LNCaP clone FGC (cell line): ENCODE data around the gene ZP3.

Experiments
- DNase-seq: peaks from one replicate; pipeline ENCODE4 v3.0.0-alpha.2; 2011; ENCODE audit warnings: low read depth
- H3K4me3 ChIP-seq: 2 replicates; pipeline ENCODE4 v1.5.1; 2011; ENCODE audit warnings: mild to moderate bottlenecking, low read depth, low read length, control low read depth
- TF ChIP-seq, protein P1 (sequence below): IDR thresholded peaks from 2 replicates; pipeline ENCODE4 v1.5.1; 2012; ENCODE audit warnings: mild to moderate bottlenecking; ENCODE audit not compliant: control insufficient read depth, insufficient read depth; ENCODE audit errors: extremely low read depth

The ZP3 gene

DNA sequence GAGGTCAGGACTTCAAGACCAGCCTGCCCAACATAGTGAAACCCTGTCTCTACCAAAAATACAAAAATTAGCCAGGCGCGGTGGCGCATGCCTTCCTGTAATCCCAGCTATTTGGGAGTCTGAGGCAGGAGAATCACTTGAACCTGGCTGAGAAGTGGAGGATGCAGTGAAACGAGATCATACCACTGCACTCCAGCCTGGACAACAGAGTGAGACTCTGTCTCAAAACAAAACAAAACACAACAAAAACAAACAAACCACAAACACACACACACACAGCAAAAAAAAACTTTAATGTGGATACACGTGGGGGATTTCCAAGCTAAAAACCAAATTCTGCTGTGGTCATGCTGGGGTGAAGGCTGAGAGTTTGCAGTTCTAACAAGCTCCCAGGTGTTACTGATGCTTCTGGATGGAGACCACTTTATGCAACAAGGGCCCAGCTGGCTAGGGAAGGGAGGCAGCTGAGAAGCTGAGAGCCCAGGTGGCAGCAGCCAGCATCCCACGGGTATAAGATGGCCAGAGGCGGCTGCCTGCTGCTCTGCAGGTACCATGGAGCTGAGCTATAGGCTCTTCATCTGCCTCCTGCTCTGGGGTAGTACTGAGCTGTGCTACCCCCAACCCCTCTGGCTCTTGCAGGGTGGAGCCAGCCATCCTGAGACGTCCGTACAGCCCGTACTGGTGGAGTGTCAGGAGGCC is at the start of gene ZP3:
TSS of gene ZP3 (plus strand) at position 538 of the 699 bp plus-strand sequence. CDS start at position 553, 15 bp downstream.
- DNase-seq: no peak
- H3K4me3 ChIP-seq: no peak within 1 kb of the TSS
- TF ChIP-seq, protein P1, sequence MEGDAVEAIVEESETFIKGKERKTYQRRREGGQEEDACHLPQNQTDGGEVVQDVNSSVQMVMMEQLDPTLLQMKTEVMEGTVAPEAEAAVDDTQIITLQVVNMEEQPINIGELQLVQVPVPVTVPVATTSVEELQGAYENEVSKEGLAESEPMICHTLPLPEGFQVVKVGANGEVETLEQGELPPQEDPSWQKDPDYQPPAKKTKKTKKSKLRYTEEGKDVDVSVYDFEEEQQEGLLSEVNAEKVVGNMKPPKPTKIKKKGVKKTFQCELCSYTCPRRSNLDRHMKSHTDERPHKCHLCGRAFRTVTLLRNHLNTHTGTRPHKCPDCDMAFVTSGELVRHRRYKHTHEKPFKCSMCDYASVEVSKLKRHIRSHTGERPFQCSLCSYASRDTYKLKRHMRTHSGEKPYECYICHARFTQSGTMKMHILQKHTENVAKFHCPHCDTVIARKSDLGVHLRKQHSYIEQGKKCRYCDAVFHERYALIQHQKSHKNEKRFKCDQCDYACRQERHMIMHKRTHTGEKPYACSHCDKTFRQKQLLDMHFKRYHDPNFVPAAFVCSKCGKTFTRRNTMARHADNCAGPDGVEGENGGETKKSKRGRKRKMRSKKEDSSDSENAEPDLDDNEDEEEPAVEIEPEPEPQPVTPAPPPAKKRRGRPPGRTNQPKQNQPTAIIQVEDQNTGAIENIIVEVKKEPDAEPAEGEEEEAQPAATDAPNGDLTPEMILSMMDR: no peak

DNA sequence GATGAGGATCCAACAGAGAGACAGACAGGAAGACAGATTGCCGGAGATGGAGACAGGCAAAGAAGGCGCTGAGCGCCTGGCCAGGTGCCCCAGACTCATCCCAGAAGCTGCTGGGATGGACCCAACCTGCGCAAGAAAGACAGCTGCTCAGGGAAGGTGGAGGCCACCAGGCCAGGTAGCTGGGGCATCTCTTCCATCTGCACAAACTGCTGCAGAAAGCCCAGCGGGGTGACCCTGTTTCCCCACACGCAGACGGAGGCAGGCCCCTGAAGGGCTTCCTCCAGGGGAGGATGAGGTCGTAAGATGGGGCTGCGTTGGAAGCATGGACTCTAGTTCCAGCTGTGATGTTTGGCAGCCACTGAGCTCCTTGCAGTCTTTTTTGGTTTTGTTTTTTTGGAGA is 49.5 kb upstream of the ZP3 start:
- no peak for DNase-seq
- no peak overlapping the region for H3K4me3 ChIP-seq
- TF ChIP-seq, protein P1: no peak

DNA sequence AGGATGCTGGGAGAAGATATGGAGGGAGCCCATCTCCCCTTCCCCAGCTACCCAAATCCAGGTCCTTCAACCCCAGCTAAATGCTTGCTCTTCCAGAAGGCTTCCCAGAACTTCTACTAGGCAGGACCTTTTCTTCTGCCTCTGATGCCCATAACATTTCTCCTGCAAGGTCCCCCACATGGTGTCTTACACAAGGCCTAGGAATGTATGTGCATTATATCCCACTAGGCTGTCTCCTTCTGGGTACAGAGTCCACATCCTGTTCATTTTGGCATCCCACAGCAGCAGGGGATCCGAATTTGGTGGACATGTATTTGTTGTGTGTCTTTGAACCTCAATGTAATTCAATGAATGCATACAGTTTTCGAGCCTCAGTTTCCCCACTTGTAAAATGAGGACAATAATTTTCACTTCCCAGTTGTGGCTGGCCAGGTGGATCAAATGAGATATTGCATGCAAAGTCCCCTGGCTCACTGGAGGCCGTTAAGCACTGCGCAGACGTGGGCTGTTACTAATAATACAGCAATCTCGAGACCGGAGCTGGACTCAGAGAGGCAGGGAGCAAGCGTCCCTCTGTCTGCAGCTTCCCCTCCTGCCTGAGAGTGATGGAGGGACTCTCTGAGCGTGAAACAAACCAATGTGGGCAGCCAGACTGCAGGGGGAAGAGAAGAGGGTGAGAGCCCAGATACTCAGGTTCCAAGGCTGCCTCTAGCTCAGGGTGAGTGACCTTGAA is 47.4 kb upstream of the ZP3 start:
- TF ChIP-seq, protein P1: no peak
- no peak overlapping the region for H3K4me3 ChIP-seq
- no peak for DNase-seq

DNA sequence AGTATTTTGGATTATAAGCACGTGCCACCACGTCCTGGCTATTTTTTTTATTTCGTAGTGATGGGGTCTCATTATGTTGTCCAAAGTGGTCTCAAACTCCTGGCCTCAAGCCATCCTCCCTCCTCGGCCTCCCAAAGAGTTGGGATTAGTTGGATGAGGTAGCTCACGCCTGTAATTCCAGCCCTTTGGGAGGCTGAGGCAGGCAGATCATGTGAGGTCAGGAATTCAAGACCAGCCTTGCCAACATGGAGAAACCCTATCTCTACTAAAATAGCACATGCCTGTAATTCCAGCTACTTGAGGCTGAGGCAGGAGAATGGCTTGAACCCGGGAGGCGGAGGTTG is 44.2 kb upstream of the ZP3 start:
- peak overlapping the region; percentile 41 for H3K4me3 ChIP-seq
- TF ChIP-seq, protein P1: no peak
- DNase-seq: no peak

DNA sequence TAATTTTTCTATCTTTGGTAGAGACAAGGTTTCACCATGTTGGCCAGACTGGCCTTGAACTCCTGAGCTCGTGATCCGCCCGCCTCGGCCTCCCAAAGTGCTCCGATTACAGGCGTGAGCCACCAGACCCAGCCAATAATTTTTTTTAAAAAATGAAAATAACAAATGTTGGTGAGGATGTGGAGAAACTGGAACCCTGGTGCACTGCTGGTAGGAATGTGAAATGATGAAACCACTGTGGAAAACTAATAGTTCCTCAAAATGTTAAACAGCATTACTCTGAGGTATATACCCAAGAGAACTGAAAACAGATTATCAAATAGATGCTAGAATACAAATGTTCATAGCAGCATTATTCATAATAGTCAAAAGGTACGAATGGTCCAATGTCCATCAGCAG is 42.9 kb upstream of the ZP3 start:
- TF ChIP-seq, protein P1: no peak
- no peak for DNase-seq
- no peak overlapping the region for H3K4me3 ChIP-seq

DNA sequence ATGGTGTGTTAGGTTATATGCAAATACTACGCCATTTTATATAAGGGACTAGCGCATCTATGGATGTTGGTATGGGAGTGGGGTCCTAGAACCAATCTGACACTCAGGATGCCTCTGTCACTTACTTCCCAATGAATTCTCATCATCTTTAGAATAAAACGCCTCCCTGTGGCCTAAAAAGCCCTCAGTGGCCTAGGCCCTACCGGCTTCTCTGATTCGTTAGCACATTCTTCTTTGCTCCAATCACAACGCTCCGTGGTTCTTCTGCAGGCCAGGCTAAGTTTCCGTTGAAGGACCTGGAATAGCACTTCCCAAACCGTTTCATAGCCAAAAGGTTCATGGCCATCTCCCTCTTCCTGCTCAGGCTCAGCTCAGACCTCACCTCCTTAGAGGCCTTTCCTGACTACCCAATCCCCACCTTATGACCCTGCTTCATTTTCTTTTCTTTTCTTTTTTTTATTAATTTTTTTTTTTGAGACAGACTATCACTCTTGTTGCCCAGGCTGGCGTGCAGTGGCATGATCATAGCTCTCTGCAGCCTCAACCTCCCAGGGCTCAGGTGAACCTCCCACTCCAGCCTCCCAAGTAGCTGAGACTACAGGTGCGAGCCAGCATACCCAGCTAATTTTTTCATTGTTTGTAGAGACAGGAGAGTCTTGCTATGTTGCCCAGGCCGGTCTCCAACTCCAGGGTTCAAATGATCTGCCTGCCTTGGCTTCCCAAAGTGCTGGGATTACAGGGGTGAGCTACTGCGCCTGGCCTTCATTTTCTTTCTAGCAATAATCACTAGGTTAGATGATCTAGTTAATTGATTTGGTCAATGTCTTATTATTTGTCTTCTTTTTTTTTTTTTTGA is 41.4 kb upstream of the ZP3 start:
- DNase-seq: no peak
- H3K4me3 ChIP-seq: no peak overlapping the region
- TF ChIP-seq, protein P1: no peak
